H1 (cell line): Measurements from ENCODE around the gene WWC2. TPM values are rescaled to one million over a fixed set of nuclear protein-coding genes. Genes with fewer than 3 reads are reported as not detected.

ENCODE experiments used
- CTCF ChIA-PET: fragments of 300-600 bp; sonication (Branson Sonifier 250); formaldehyde crosslinking; loops from one replicate; lab custom pipeline; 2021; ENCODE audit not compliant: partially characterized antibody; lab: Charles Lee
- POLR2A ChIA-PET: fragments of 300-600 bp; sonication (Branson Sonifier 250); formaldehyde crosslinking; loops from one replicate; lab custom pipeline; 2021; ENCODE audit warnings: inconsistent platforms; ENCODE audit not compliant: partially characterized antibody; lab: Charles Lee
- DNase-seq, 2 experiments: peaks; one replicate each; pipeline versions ENCODE4 v3.0.0 to v3.0.0-alpha.2; 2010 to 2022; ENCODE audit warnings: low spot score in 2 of 2, low read depth in 1 of 2, mixed read lengths in 1 of 2
- FAIRE-seq: peaks from 2 replicates; lab custom pipeline; 2011; peaks lifted over from hg19 to GRCh38; lab: Jason Lieb, UNC
- H2AFZ ChIP-seq: 2 replicates; pipeline ENCODE4 v1.8.1; 2012; ENCODE audit warnings: low read length, inconsistent platforms
- H2AK5ac ChIP-seq: 2 replicates; pipeline ENCODE4 v1.6.1; 2013; ENCODE audit warnings: low read depth, low read length
- H2BK120ac ChIP-seq: replicated peaks from 2 replicates; pipeline ENCODE3; 2013; ENCODE audit warnings: low read depth, low read length, inconsistent platforms
- H2BK12ac ChIP-seq: 2 replicates; pipeline ENCODE4 v1.6.1; 2013; ENCODE audit warnings: low read depth, low read length
- H2BK15ac ChIP-seq: 2 replicates; pipeline ENCODE4 v1.6.1; 2013; ENCODE audit warnings: low read length
- H2BK20ac ChIP-seq: 2 replicates; pipeline ENCODE4 v1.6.1; 2013; ENCODE audit warnings: low read length
- H2BK5ac ChIP-seq: 2 replicates; pipeline ENCODE4 v1.6.1; 2013; ENCODE audit warnings: low read depth, low read length
- H3K14ac ChIP-seq: 2 replicates; pipeline ENCODE4 v1.6.1; 2013; ENCODE audit warnings: inconsistent platforms; ENCODE audit not compliant: insufficient read length
- H3K18ac ChIP-seq: 2 replicates; pipeline ENCODE4 v1.6.1; 2013; ENCODE audit warnings: low read length; ENCODE audit errors: extremely low read depth
- H3K23ac ChIP-seq: 2 replicates; pipeline ENCODE4 v1.6.1; 2013; ENCODE audit warnings: inconsistent platforms; ENCODE audit not compliant: insufficient read length
- H3K23me2 ChIP-seq: 2 replicates; pipeline ENCODE4 v1.6.1; 2013; ENCODE audit warnings: low read depth, low read length
- H3K27ac ChIP-seq: 2 replicates; pipeline ENCODE4 v1.6.1; 2011; ENCODE audit warnings: low read depth, low read length, inconsistent platforms
- H3K27me3 ChIP-seq, 4 experiments: replicated peaks in 1 of 4; 1 replicate in 1 of 4; 2 replicates in 3 of 4; pipeline versions ENCODE4 v1.6.1 to v1.8.1; 2011 to 2013; ENCODE audit warnings: low read length in 3 of 4, mild to moderate bottlenecking in 3 of 4, inconsistent platforms in 2 of 4, mixed read lengths in 2 of 4, moderate library complexity in 1 of 4; ENCODE audit not compliant: control insufficient read depth in 3 of 4, insufficient read depth in 3 of 4; ENCODE audit errors: extremely low read depth in 1 of 4
- H3K36me3 ChIP-seq, 4 experiments: 2 replicates each; pipeline versions ENCODE4 v1.6.1 to v1.8.1; 2011 to 2013; ENCODE audit warnings: mild to moderate bottlenecking in 4 of 4, low read length in 3 of 4, moderate library complexity in 2 of 4, control low read depth in 1 of 4, inconsistent platforms in 1 of 4; ENCODE audit not compliant: insufficient read depth in 4 of 4, control insufficient read depth in 2 of 4
- H3K4ac ChIP-seq: replicated peaks from 2 replicates; pipeline ENCODE3; 2013; ENCODE audit warnings: low read length, low read depth, mixed read lengths, inconsistent platforms; ENCODE audit not compliant: insufficient read length
- H3K4me1 ChIP-seq, 4 experiments: replicated peaks in 1 of 4; 1 replicate in 1 of 4; 2 replicates in 3 of 4; pipeline versions ENCODE4 v1.6.1 to v1.8.1; 2011 to 2013; ENCODE audit warnings: low read length in 3 of 4, inconsistent platforms in 2 of 4, mixed read lengths in 1 of 4; ENCODE audit not compliant: insufficient read depth in 4 of 4, control insufficient read depth in 3 of 4
- H3K4me2 ChIP-seq, 2 experiments: 2 replicates each; pipeline versions ENCODE4 v1.6.1 to v1.8.1; 2011 to 2013; ENCODE audit warnings: low read depth in 2 of 2, low read length in 2 of 2, control low read depth in 1 of 2, inconsistent platforms in 1 of 2, mild to moderate bottlenecking in 1 of 2; ENCODE audit not compliant: insufficient read depth in 1 of 2
- H3K4me3 ChIP-seq, 4 experiments: fragments of 200-600, 300-600 bp in 1 of 4; sonication (generic), shearing (Covaris generic), sonication (Bioruptor Twin) in 1 of 4; 2 replicates each; pipeline versions ENCODE4 v1.5.1 to v1.8.1; 2011 to 2016; ENCODE audit warnings: low read length in 4 of 4, low read depth in 3 of 4, control low read depth in 2 of 4, inconsistent platforms in 2 of 4, mild to moderate bottlenecking in 2 of 4, mixed read lengths in 1 of 4, moderate library complexity in 1 of 4; ENCODE audit not compliant: insufficient read depth in 2 of 4; ENCODE audit errors: extremely low read depth in 1 of 4
- H3K56ac ChIP-seq: replicated peaks from 2 replicates; pipeline ENCODE3; 2013; ENCODE audit warnings: low read depth, mild to moderate bottlenecking, mixed read lengths, low read length, inconsistent platforms; ENCODE audit not compliant: insufficient read length
- H3K79me1 ChIP-seq: 2 replicates; pipeline ENCODE4 v1.6.1; 2013; ENCODE audit warnings: low read depth, low read length, control low read depth
- H3K79me2 ChIP-seq, 2 experiments: 2 replicates each; pipeline versions ENCODE4 v1.6.1 to v1.8.1; 2012 to 2013; ENCODE audit warnings: low read length in 2 of 2, mild to moderate bottlenecking in 2 of 2, inconsistent platforms in 1 of 2; ENCODE audit not compliant: insufficient read depth in 2 of 2, control insufficient read depth in 1 of 2
- H3K9ac ChIP-seq, 4 experiments: replicated peaks in 1 of 4; 1 replicate in 1 of 4; 2 replicates in 3 of 4; pipeline versions ENCODE4 v1.6.1 to v1.8.1; 2011 to 2013; ENCODE audit warnings: low read depth in 3 of 4, low read length in 3 of 4, control low read depth in 2 of 4, mild to moderate bottlenecking in 2 of 4, moderate library complexity in 2 of 4, inconsistent platforms in 1 of 4; ENCODE audit errors: extremely low read depth in 1 of 4
- H3K9me3 ChIP-seq, 2 experiments: 2 replicates each; pipeline versions ENCODE4 v1.6.1 to v1.8.1; 2012 to 2013; ENCODE audit warnings: mild to moderate bottlenecking in 2 of 2, moderate library complexity in 2 of 2, control low read depth in 1 of 2, inconsistent platforms in 1 of 2, low read depth in 1 of 2, low read length in 1 of 2, mixed read lengths in 1 of 2; ENCODE audit not compliant: insufficient read depth in 2 of 2
- H4K20me1 ChIP-seq, 2 experiments: replicated peaks in 1 of 2; 2 replicates each; pipeline versions ENCODE3 to v1.8.1; 2011 to 2013; ENCODE audit warnings: inconsistent platforms in 2 of 2, low read length in 2 of 2, mild to moderate bottlenecking in 1 of 2; ENCODE audit not compliant: insufficient read depth in 2 of 2, control insufficient read depth in 1 of 2
- H4K5ac ChIP-seq: 2 replicates; pipeline ENCODE4 v1.6.1; 2013; ENCODE audit warnings: low read length, low read depth, mixed read lengths, inconsistent platforms; ENCODE audit not compliant: insufficient read length
- H4K8ac ChIP-seq: 2 replicates; pipeline ENCODE4 v1.8.0; 2013; ENCODE audit warnings: mild to moderate bottlenecking, moderate library complexity, low read length, inconsistent platforms; ENCODE audit not compliant: insufficient read depth; ENCODE audit errors: extremely low read depth
- H4K91ac ChIP-seq: replicated peaks from 2 replicates; pipeline ENCODE3; 2013; ENCODE audit warnings: low read length, mixed read lengths, inconsistent platforms; ENCODE audit not compliant: insufficient read length
- ASH2L ChIP-seq: fragments of 200-600, 300-600 bp; sonication (generic); IDR thresholded peaks from one replicate; pipeline ENCODE4 v1.7.1; 2017; ENCODE audit warnings: low read length
- BACH1 ChIP-seq: IDR thresholded peaks from 2 replicates; pipeline ENCODE4 v1.6.1; 2012; ENCODE audit warnings: low read length, improper control_type of control experiment
- CREB1 ChIP-seq: IDR thresholded peaks from 2 replicates; pipeline ENCODE4 v1.6.1; 2012; ENCODE audit warnings: inconsistent platforms
- EZH2 ChIP-seq: fragments of 200-600 bp; sonication (generic); IDR thresholded peaks from 2 replicates; pipeline ENCODE4 v1.7.1; 2012; ENCODE audit warnings: low read depth, mild to moderate bottlenecking, moderate library complexity, low read length, inconsistent platforms; ENCODE audit not compliant: severe bottlenecking
- JUN ChIP-seq: IDR thresholded peaks from 2 replicates; pipeline ENCODE4 v1.6.1; 2011; ENCODE audit warnings: low read depth, mild to moderate bottlenecking, improper control_type of control experiment, low read length
- KDM4A ChIP-seq: IDR thresholded peaks from one replicate; pipeline ENCODE4 v1.7.1; 2012; ENCODE audit warnings: low read depth, mild to moderate bottlenecking, moderate library complexity, low read length, inconsistent platforms; ENCODE audit not compliant: severe bottlenecking
- KDM5A ChIP-seq: fragments of 200-600 bp; IDR thresholded peaks from 2 replicates; pipeline ENCODE4 v1.7.1; 2012; ENCODE audit warnings: mild to moderate bottlenecking, low read length, inconsistent platforms, mixed read lengths
- PHF8 ChIP-seq: fragments of 200-600 bp; sonication (generic); conservative IDR thresholded peaks from 2 replicates; pipeline ENCODE4 v1.7.1; 2012; ENCODE audit warnings: low read depth, mild to moderate bottlenecking, inconsistent platforms, low read length, moderate library complexity
- SIN3A ChIP-seq, 2 experiments: IDR thresholded peaks in 1 of 2; conservative IDR thresholded peaks in 1 of 2; 2 replicates each; pipeline ENCODE4 v1.6.1; 2011 to 2012; ENCODE audit warnings: low read length in 2 of 2, improper control_type of control experiment in 1 of 2, low read depth in 1 of 2, mild to moderate bottlenecking in 1 of 2
- SP1 ChIP-seq: IDR thresholded peaks from 2 replicates; pipeline ENCODE4 v1.6.1; 2011; ENCODE audit warnings: low read depth, low read length
- SP2 ChIP-seq: IDR thresholded peaks from 2 replicates; pipeline ENCODE4 v1.6.1; 2012; ENCODE audit warnings: mild to moderate bottlenecking, low read length, inconsistent platforms
- USF2 ChIP-seq: IDR thresholded peaks from 2 replicates; pipeline ENCODE4 v1.6.1; 2011; ENCODE audit warnings: low read length, improper control_type of control experiment
- ZNF274 ChIP-seq: IDR thresholded peaks from 2 replicates; pipeline ENCODE4 v1.7.0; 2012; ENCODE audit warnings: low read length, borderline replicate concordance; ENCODE audit errors: extremely low read depth
- WGBS, 2 experiments: shearing (Covaris generic) in 1 of 2; methylation state at CpG; one replicate each; pipeline versions ENCODE4 v1.1.6 to v1.1.7; 2013 to 2015; ENCODE audit warnings: low lambda C conversion rate in 2 of 2, mixed read lengths in 2 of 2, inconsistent platforms in 1 of 2, low coverage in 1 of 2, missing lambda C conversion rate in 1 of 2; ENCODE audit not compliant: insufficient replicate concordance in 2 of 2, insufficient coverage in 1 of 2, insufficient read length in 1 of 2; ENCODE audit errors: extremely low coverage in 1 of 2, missing lambda C conversion rate in 1 of 2; 5-methylcytosine and 5-hydroxymethylcytosine counted together
- polyA plus RNA-seq, 7 experiments: library from polyadenylated mRNA; depleted of rRNA in 3 of 7; stranded (reverse) in 5 of 7; unstranded in 2 of 7; fragments of >200 nt in 5 of 7; fragments of 200-250 nt in 2 of 7; gene quantifications; 1 replicate in 5 of 7; 2 replicates in 1 of 7; 4 replicates in 1 of 7; pipeline versions ENCODE4 v1.2.1 to v1.2.3, GENCODE V29; 2011 to 2013; ENCODE audit warnings: missing spikeins in 2 of 7, mixed read lengths in 2 of 7
- total RNA-seq: library from RNA; stranded (reverse); fragmentation: NEBNext Ultra II Directional; extraction: Animal tissue kit (Norgen Biotek cat#: 25700); gene quantifications from 2 replicates; pipeline ENCODE4 v1.2.1, GENCODE V29; 2021

The WWC2 gene
- total and polyA plus RNA-seq, 2 of the 8 experiments (the other 6 are each of a cell fraction or from before 2014, with no cell fraction given): 17.6 to 135 TPM

GRCh38 chr4:183358215-183358755 lies 259.2 kb downstream of the WWC2 start:
- H2BK5ac ChIP-seq: no peak overlapping the region
- TF ChIP-seq CREB1: no peak
- TF ChIP-seq SP1: no peak
- no peak for TF ChIP-seq KDM5A
- TF ChIP-seq SP2: no peak
- no peak for TF ChIP-seq SIN3A (conservative IDR thresholded peaks at IDR 0.05 in 1 of 2, IDR thresholded peaks at IDR 0.05 in 1 of 2; ENCODE audit: low read depth in 1 of 2, low read length in 2 of 2)
- TF ChIP-seq ZNF274: no peak
- TF ChIP-seq EZH2: no peak
- no peak for TF ChIP-seq PHF8
- no peak for TF ChIP-seq BACH1
- no peak for TF ChIP-seq KDM4A
- no peak for TF ChIP-seq ASH2L
- TF ChIP-seq JUN: no peak
- no peak for TF ChIP-seq USF2

More at GRCh38 chr4:183358215-183358755, 259.2 kb downstream of the WWC2 start:
- H3K27me3 ChIP-seq: no peaks in the 10 kb centered on the region
- no peak overlapping the region for H4K8ac ChIP-seq
- no peak overlapping the region for H3K56ac ChIP-seq
- no peak overlapping the region for H3K18ac ChIP-seq
- H2BK120ac ChIP-seq: no peak overlapping the region
- no peak overlapping the region for H2BK15ac ChIP-seq
- CTCF ChIA-PET: interaction anchor here (0.9 to 2.4 kb wide), 3 partner anchors 44 to 285 kb away, joined by 3 to 7 read pairs (median 3); no protein-coding TSS in a partner anchor
- FAIRE-seq: no peak
- H3K36me3 ChIP-seq: no peaks in the 10 kb centered on the region
- H4K91ac ChIP-seq: no peak overlapping the region
- H3K23ac ChIP-seq: no peak overlapping the region
- H2AFZ ChIP-seq: no peak overlapping the region
- H3K9me3 ChIP-seq: no peaks in the 10 kb centered on the region
- H3K4me3 ChIP-seq: no peak overlapping the region
- H4K20me1 ChIP-seq: no peaks in the 10 kb centered on the region
- DNase-seq: no peak
- H3K79me1 ChIP-seq: no peaks in the 10 kb centered on the region
- POLR2A ChIA-PET: no interaction called here
- no peak overlapping the region for H2AK5ac ChIP-seq
- H2BK20ac ChIP-seq: no peak overlapping the region
- no peaks in the 10 kb centered on the region for H3K23me2 ChIP-seq
- no peak overlapping the region for H4K5ac ChIP-seq
- 92% methylated on average over 13 of the region's 13 CpGs; no CpG with 5 or more reads in 1 of the 2 experiments for WGBS, 2 experiments
- H3K27ac ChIP-seq: no peak overlapping the region
- no peak overlapping the region for H3K14ac ChIP-seq
- H3K4me2 ChIP-seq: no peak overlapping the region
- peaks cover 0 to 3% (median 1%) of the 10 kb centered on the region in 4 experiments; a peak in 3 of 7 replicates for H3K4me1 ChIP-seq
- no peak overlapping the region for H3K9ac ChIP-seq
- no peak overlapping the region for H2BK12ac ChIP-seq
- H3K79me2 ChIP-seq: no peaks in the 10 kb centered on the region
- no peak overlapping the region for H3K4ac ChIP-seq
